GM12892 (cell line): ENCODE data around the gene SLC44A1.

Experiments
- POLR2A ChIP-seq: IDR thresholded peaks from 2 replicates; pipeline ENCODE4 v1.6.1; 2011; ENCODE audit warnings: low read depth, low read length, control low read depth
- TAF1 ChIP-seq: IDR thresholded peaks from 2 replicates; pipeline ENCODE4 v1.6.1; 2011; ENCODE audit warnings: low read depth, mild to moderate bottlenecking, control low read depth, low read length, borderline replicate concordance

- TF ChIP-seq TAF1: no peak
- no peak for TF ChIP-seq POLR2A
Measured at GRCh38 chr9:105248691-105249090, 4.2 kb downstream of the SLC44A1 start.
